Measurements from ENCODE around the gene NPHP3. TPM values are rescaled to one million over a fixed set of nuclear protein-coding genes. Genes with fewer than 3 reads are reported as not detected.

NPHP3 gene
- total and polyA plus RNA-seq, 7 donors = 4.2 to 76.2 (median 38.0) TPM

DNA sequence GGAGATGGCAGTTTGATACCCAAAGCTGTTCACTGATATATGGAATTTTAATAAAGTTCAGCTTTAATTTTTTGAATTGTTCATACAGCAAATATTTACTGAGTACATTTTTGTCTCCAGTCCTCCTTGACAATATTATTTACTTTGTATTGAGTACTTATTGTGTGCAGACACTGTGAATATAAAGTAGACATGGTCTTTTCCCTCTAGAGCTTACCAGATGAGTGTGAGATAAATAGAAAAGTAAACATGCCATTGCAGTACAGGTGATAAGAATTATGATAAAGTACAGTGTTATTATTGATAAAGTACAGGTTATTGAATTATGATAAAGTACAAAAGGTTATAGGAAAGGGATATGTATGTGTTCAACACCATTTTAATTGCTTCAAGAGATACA, 60.0 kb downstream of the NPHP3 start:
- H3K36me3 ChIP-seq = peaks cover 0 to 9% (median 0%) of the 10 kb centered on the region in 4 donors

GRCh38 chr3:132661101-132661500, 61.1 kb downstream of the NPHP3 start:
- intact Hi-C loops (cut with DNase I) = loop anchor here (5.0 to 10.0 kb wide), 2 partner anchors 54 to 1701 kb away; no protein-coding TSS in a partner anchor
- Histone ChIP-seq H3K4me3 (peak overlapping the region; percentile 76 to 96 (median 84)), H3K27ac (peak overlapping the region; percentile 89 to 95 (median 92)), H3K36me3 (peaks cover 0 to 4% (median 0%) of the 10 kb centered on the region in 4 donors), H3K27me3 (no peaks in the 10 kb centered on the region), H3K9me3 (no peaks in the 10 kb centered on the region), H3K4me1 (peaks cover 0 to 31% (median 14%) of the 10 kb centered on the region in 4 donors)
- TF ChIP-seq EP300 (IDR thresholded peaks at IDR 0.05) (no peak), POLR2AphosphoS5 (IDR thresholded peaks at IDR 0.05) (no peak), POLR2A (IDR thresholded peaks at IDR 0.05) (no peak)
- TF ChIP-seq, protein P1, sequence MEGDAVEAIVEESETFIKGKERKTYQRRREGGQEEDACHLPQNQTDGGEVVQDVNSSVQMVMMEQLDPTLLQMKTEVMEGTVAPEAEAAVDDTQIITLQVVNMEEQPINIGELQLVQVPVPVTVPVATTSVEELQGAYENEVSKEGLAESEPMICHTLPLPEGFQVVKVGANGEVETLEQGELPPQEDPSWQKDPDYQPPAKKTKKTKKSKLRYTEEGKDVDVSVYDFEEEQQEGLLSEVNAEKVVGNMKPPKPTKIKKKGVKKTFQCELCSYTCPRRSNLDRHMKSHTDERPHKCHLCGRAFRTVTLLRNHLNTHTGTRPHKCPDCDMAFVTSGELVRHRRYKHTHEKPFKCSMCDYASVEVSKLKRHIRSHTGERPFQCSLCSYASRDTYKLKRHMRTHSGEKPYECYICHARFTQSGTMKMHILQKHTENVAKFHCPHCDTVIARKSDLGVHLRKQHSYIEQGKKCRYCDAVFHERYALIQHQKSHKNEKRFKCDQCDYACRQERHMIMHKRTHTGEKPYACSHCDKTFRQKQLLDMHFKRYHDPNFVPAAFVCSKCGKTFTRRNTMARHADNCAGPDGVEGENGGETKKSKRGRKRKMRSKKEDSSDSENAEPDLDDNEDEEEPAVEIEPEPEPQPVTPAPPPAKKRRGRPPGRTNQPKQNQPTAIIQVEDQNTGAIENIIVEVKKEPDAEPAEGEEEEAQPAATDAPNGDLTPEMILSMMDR (IDR thresholded peaks at IDR 0.05) = no peak
- no peak for DNase-seq
- 6 to 24% methylated on average over 8 of the region's 8 CpGs for WGBS, 2 donors

More for the DNA sequence above, 60.0 kb downstream of the NPHP3 start:
- intact Hi-C loops (cut with DNase I) = loop anchor here (5.0 to 10.0 kb wide), 2 partner anchors 53 to 1700 kb away; no protein-coding TSS in a partner anchor
- DNase-seq = no peak
- no peak overlapping the region for H3K4me3 ChIP-seq
- no peaks in the 10 kb centered on the region for H3K9me3 ChIP-seq
- TF ChIP-seq, protein P1 (IDR thresholded peaks at IDR 0.05) = no peak
- no peak for TF ChIP-seq POLR2AphosphoS5 (IDR thresholded peaks at IDR 0.05)
- TF ChIP-seq EP300 (IDR thresholded peaks at IDR 0.05) = no peak
- no peak for TF ChIP-seq POLR2A (IDR thresholded peaks at IDR 0.05)
- H3K27ac ChIP-seq = no peak overlapping the region
- peaks cover 0 to 31% (median 14%) of the 10 kb centered on the region in 4 donors for H3K4me1 ChIP-seq
- no peaks in the 10 kb centered on the region for H3K27me3 ChIP-seq

DNA sequence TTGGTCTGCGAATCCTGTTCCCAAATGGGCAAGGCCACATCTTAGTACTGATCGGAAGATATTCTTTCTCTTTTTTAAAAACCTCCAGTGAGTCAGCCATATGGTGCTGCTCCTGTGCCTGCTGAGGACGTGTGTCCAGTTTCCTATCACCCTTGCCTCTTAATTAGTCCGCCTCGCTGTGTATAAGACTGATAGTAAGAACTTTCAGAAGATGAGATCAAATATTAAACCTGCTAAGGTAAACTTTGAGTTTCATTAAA, 61.5 kb downstream of the NPHP3 start:
- WGBS, 2 donors = 1% methylated on average over 5 of the region's 5 CpGs
- peak overlapping the region; percentile 89 to 95 (median 92) for H3K27ac ChIP-seq
- H3K36me3 ChIP-seq = peaks cover 0 to under 1% (median 0%) of the 10 kb centered on the region in 4 donors
- H3K27me3 ChIP-seq = no peaks in the 10 kb centered on the region
- no peak for DNase-seq
- no peak for TF ChIP-seq EP300 (IDR thresholded peaks at IDR 0.05)
- TF ChIP-seq, protein P1 (IDR thresholded peaks at IDR 0.05) = no peak
- TF ChIP-seq POLR2AphosphoS5 (IDR thresholded peaks at IDR 0.05) = no peak
- no peak for TF ChIP-seq POLR2A (IDR thresholded peaks at IDR 0.05)
- H3K4me3 ChIP-seq = peak overlapping the region; percentile 76 to 96 (median 84)
- H3K9me3 ChIP-seq = no peaks in the 10 kb centered on the region
- intact Hi-C loops (cut with DNase I) = loop anchor here (5.0 to 10.0 kb wide), 2 partner anchors 54 to 1702 kb away; no protein-coding TSS in a partner anchor
- H3K4me1 ChIP-seq = peaks cover 0 to 31% (median 14%) of the 10 kb centered on the region in 4 donors

GRCh38 chr3:132660052-132660810, 62.0 kb downstream of the NPHP3 start, which contains the start of gene UBA5:
Gene UBA5, plus strand, starts transcription at chr3:132660329. Its CDS starts 209 bp downstream, at chr3:132660538.
- TF ChIP-seq, protein P1 (IDR thresholded peaks at IDR 0.05) = no peak
- TF ChIP-seq POLR2AphosphoS5 (IDR thresholded peaks at IDR 0.05) = no peak
- TF ChIP-seq EP300 (IDR thresholded peaks at IDR 0.05) = no peak
- TF ChIP-seq POLR2A (IDR thresholded peaks at IDR 0.05) = no peak
- WGBS, 2 donors = 0% methylated on average over 64 of the region's 64 CpGs
- Histone ChIP-seq H3K27me3 (no peaks in the 10 kb centered on the region), H3K27ac (peak within 1 kb of the TSS; percentile 89 to 95 (median 92)), H3K4me3 (peak within 1 kb of the TSS; percentile 76 to 96 (median 84)), H3K36me3 (no peaks in the 10 kb centered on the region), H3K9me3 (no peaks in the 10 kb centered on the region), H3K4me1 (peaks cover 0 to 31% (median 14%) of the 10 kb centered on the region in 4 donors)
- peak; percentile 82 for DNase-seq
- intact Hi-C loops (cut with DNase I) = loop anchor here (5.0 to 10.0 kb wide), 2 partner anchors 55 to 1702 kb away; no protein-coding TSS in a partner anchor
